Nephron (organoid): ENCODE data around the gene TMPRSS2.

Source experiments
- H3K27ac Mint-ChIP-seq, 3 experiments: 2 replicates each; pipeline ENCODE4 v1.8.0; 2020; ENCODE audit warnings: mixed read lengths in 3 of 3, mild to moderate bottlenecking in 2 of 3, moderate library complexity in 1 of 3
- H3K27me3 Mint-ChIP-seq: 2 replicates; pipeline ENCODE4 v1.8.0; 2021; ENCODE audit warnings: low read depth, mild to moderate bottlenecking, moderate library complexity, mixed read lengths
- H3K36me3 Mint-ChIP-seq: 2 replicates; pipeline ENCODE4 v1.8.0; 2020; ENCODE audit warnings: low read depth, mixed read lengths
- H3K4me1 Mint-ChIP-seq: 2 replicates; pipeline ENCODE4 v1.8.0; 2020; ENCODE audit warnings: mixed read lengths
- H3K4me3 Mint-ChIP-seq, 3 experiments: 2 replicates each; pipeline ENCODE4 v1.8.0; 2020; ENCODE audit warnings: mild to moderate bottlenecking in 3 of 3, mixed read lengths in 3 of 3, moderate library complexity in 2 of 3
- H3K9me3 Mint-ChIP-seq: 2 replicates; pipeline ENCODE4 v1.8.0; 2020; ENCODE audit warnings: mixed read lengths
- CTCF ChIP-seq, 3 experiments: fragments of 200-600 bp; sonication (generic); IDR thresholded peaks; one replicate each; pipeline ENCODE4 v1.5.0; 2021; ENCODE audit warnings: antibody characterized with exemption in 3 of 3; ENCODE audit not compliant: unreplicated experiment in 3 of 3

TMPRSS2 gene

GRCh38 chr21:41475714-41476420, 32.1 kb downstream of the TMPRSS2 start:
- H3K4me3 Mint-ChIP-seq = no peak overlapping the region
- no peak overlapping the region for H3K27ac Mint-ChIP-seq
- H3K27me3 Mint-ChIP-seq = peaks cover 49% of the 10 kb centered on the region
- H3K36me3 Mint-ChIP-seq = no peaks in the 10 kb centered on the region
- H3K9me3 Mint-ChIP-seq = no peaks in the 10 kb centered on the region
- peaks cover 7% of the 10 kb centered on the region for H3K4me1 Mint-ChIP-seq
- no peak for TF ChIP-seq CTCF (IDR thresholded peaks at IDR 0.05; ENCODE audit: unreplicated experiment in 3 of 3)

- no peak overlapping the region for H3K4me3 Mint-ChIP-seq
- H3K27ac Mint-ChIP-seq = no peak overlapping the region
- H3K36me3 Mint-ChIP-seq = peaks cover 4% of the 10 kb centered on the region
- no peaks in the 10 kb centered on the region for H3K9me3 Mint-ChIP-seq
- H3K4me1 Mint-ChIP-seq = peaks cover 20% of the 10 kb centered on the region
- TF ChIP-seq CTCF (IDR thresholded peaks at IDR 0.05; ENCODE audit: unreplicated experiment in 3 of 3) = no peak
- H3K27me3 Mint-ChIP-seq = peaks cover 44% of the 10 kb centered on the region
Measured at GRCh38 chr21:41472753-41473548, 35.0 kb downstream of the TMPRSS2 start.

GRCh38 chr21:41470054-41470453, 37.9 kb downstream of the TMPRSS2 start:
- Mint-ChIP-seq H3K27me3 (peaks cover 24% of the 10 kb centered on the region), H3K4me3 (no peak overlapping the region), H3K9me3 (no peaks in the 10 kb centered on the region), H3K36me3 (peaks cover 7% of the 10 kb centered on the region), H3K27ac (no peak overlapping the region), H3K4me1 (peaks cover 22% of the 10 kb centered on the region)
- TF ChIP-seq CTCF (IDR thresholded peaks at IDR 0.05; ENCODE audit: unreplicated experiment in 3 of 3) = no peak

- TF ChIP-seq CTCF (IDR thresholded peaks at IDR 0.05; ENCODE audit: unreplicated experiment in 3 of 3) = no peak
- Mint-ChIP-seq H3K9me3 (peaks cover 15% of the 10 kb centered on the region), H3K36me3 (peaks cover 21% of the 10 kb centered on the region), H3K4me3 (no peak overlapping the region), H3K4me1 (peaks cover 22% of the 10 kb centered on the region), H3K27ac (no peak overlapping the region), H3K27me3 (peaks cover 17% of the 10 kb centered on the region)
Measured at GRCh38 chr21:41466024-41466820, 41.7 kb downstream of the TMPRSS2 start.

- no peak for TF ChIP-seq CTCF (IDR thresholded peaks at IDR 0.05; ENCODE audit: unreplicated experiment in 3 of 3)
- H3K4me3 Mint-ChIP-seq = no peak overlapping the region
- H3K27ac Mint-ChIP-seq = no peak overlapping the region
- H3K9me3 Mint-ChIP-seq = peaks cover 15% of the 10 kb centered on the region
- H3K4me1 Mint-ChIP-seq = peaks cover 26% of the 10 kb centered on the region
- peaks cover 21% of the 10 kb centered on the region for H3K36me3 Mint-ChIP-seq
- peaks cover 18% of the 10 kb centered on the region for H3K27me3 Mint-ChIP-seq
Measured at GRCh38 chr21:41465176-41465781, 42.7 kb downstream of the TMPRSS2 start.
